Loucy (cell line): ENCODE data around the gene ZNF771.

Experiments used
- H2AFZ ChIP-seq: fragments of 200-600 bp; sonication (generic); 2 replicates; pipeline ENCODE4 v1.6.0; 2016; ENCODE audit warnings: antibody characterized with exemption, mild to moderate bottlenecking, low read length, moderate library complexity
- H3F3A ChIP-seq: fragments of 200-600 bp; 2 replicates; pipeline ENCODE4 v1.6.0; 2016; ENCODE audit warnings: antibody characterized with exemption, low read depth, mild to moderate bottlenecking
- H3K27me3 ChIP-seq: fragments of 200-600 bp; sonication (generic); 2 replicates; pipeline ENCODE4 v1.6.1; 2014; ENCODE audit warnings: low read length, mild to moderate bottlenecking; ENCODE audit not compliant: insufficient read depth, poor library complexity, severe bottlenecking
- H3K36me3 ChIP-seq: fragments of 200-600 bp; sonication (generic); 2 replicates; pipeline ENCODE4 v1.6.1; 2016; ENCODE audit warnings: low read length; ENCODE audit not compliant: insufficient read depth
- H3K4me1 ChIP-seq: fragments of 200-600 bp; sonication (generic); 2 replicates; pipeline ENCODE4 v1.5.1; 2014; ENCODE audit warnings: low read length, mild to moderate bottlenecking; ENCODE audit not compliant: insufficient read depth, poor library complexity, severe bottlenecking
- H3K4me2 ChIP-seq: fragments of 200-600 bp; sonication (generic); 2 replicates; pipeline ENCODE4 v1.6.0; 2014; ENCODE audit warnings: antibody characterized with exemption, low read length, low read depth, mild to moderate bottlenecking; ENCODE audit not compliant: poor library complexity, severe bottlenecking
- H3K4me3 ChIP-seq: fragments of 200-600 bp; sonication (generic); 2 replicates; pipeline ENCODE4 v1.5.1; 2014; ENCODE audit warnings: low read length, mild to moderate bottlenecking, mixed read lengths; ENCODE audit not compliant: poor library complexity, severe bottlenecking
- H3K79me2 ChIP-seq: fragments of 200-600 bp; sonication (generic); 2 replicates; pipeline ENCODE4 v1.6.1; 2014; ENCODE audit warnings: low read length; ENCODE audit not compliant: insufficient read depth
- H3K9ac ChIP-seq: fragments of 200-600 bp; sonication (generic); 2 replicates; pipeline ENCODE4 v1.6.0; 2014; ENCODE audit warnings: mild to moderate bottlenecking, low read depth, low read length, moderate library complexity; ENCODE audit not compliant: poor library complexity, severe bottlenecking
- H3K9me2 ChIP-seq: fragments of 200-600 bp; sonication (generic); replicated peaks from 2 replicates; pipeline ENCODE4 v1.6.1; 2016; ENCODE audit warnings: low read depth, low read length, mixed read lengths
- H3K9me3 ChIP-seq: fragments of 200-600 bp; sonication (generic); 2 replicates; pipeline ENCODE4 v1.6.1; 2014; ENCODE audit warnings: mild to moderate bottlenecking, antibody characterized with exemption, low read length, low read depth; ENCODE audit not compliant: insufficient read depth
- H4K20me1 ChIP-seq: fragments of 200-600 bp; sonication (generic); 2 replicates; pipeline ENCODE4 v1.6.0; 2014; ENCODE audit warnings: antibody characterized with exemption, low read length, mild to moderate bottlenecking; ENCODE audit not compliant: insufficient read depth, poor library complexity, severe bottlenecking
- EZH2phosphoT487 ChIP-seq: fragments of 200-600 bp; IDR thresholded peaks from 2 replicates; pipeline ENCODE4 v1.6.1; 2018; ENCODE audit warnings: antibody characterized with exemption, mild to moderate bottlenecking, moderate library complexity, borderline replicate concordance
- TF ChIP-seq, protein P1 (sequence below): fragments of 200-600 bp; sonication (generic); conservative IDR thresholded peaks from 2 replicates; pipeline ENCODE4 v1.5.1; 2014; ENCODE audit warnings: mild to moderate bottlenecking, antibody characterized with exemption, low read length

ZNF771 gene

DNA sequence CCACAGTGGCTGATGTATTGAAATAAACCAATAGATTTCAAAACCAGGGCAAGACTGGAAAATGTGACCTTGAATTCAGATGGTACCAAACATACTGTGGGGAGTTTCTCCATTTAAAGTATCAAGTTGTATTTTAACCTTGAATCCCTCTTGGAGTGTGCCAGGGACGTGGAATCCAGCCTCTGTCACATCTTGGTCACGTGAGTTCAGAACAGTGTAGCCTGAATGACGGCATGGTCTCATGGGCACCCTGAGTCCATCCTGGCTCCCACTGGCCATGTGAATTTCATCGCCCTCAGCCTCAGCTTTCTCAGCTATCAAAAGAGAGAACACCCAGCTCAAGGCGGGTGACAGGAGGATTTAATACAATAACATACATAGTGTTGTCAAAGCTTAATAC, 6.8 kb downstream of the ZNF771 start:
- Histone ChIP-seq H3K9ac (no peak overlapping the region), H3K4me2 (no peak overlapping the region), H3K79me2 (peaks cover 49% of the 10 kb centered on the region), H3K27me3 (no peaks in the 10 kb centered on the region), H3K4me1 (peaks cover 25% of the 10 kb centered on the region), H3K9me3 (no peaks in the 10 kb centered on the region), H3K4me3 (no peak overlapping the region), H3F3A (peaks cover 4% of the 10 kb centered on the region; the same call in 1 of the 2 replicates), H2AFZ (no peak overlapping the region), H3K9me2 (no peaks in the 10 kb centered on the region), H3K36me3 (peaks cover 29% of the 10 kb centered on the region; the same call in 1 of the 2 replicates), H4K20me1 (peaks cover 24% of the 10 kb centered on the region)
- no peak for TF ChIP-seq EZH2phosphoT487
- TF ChIP-seq, protein P1, sequence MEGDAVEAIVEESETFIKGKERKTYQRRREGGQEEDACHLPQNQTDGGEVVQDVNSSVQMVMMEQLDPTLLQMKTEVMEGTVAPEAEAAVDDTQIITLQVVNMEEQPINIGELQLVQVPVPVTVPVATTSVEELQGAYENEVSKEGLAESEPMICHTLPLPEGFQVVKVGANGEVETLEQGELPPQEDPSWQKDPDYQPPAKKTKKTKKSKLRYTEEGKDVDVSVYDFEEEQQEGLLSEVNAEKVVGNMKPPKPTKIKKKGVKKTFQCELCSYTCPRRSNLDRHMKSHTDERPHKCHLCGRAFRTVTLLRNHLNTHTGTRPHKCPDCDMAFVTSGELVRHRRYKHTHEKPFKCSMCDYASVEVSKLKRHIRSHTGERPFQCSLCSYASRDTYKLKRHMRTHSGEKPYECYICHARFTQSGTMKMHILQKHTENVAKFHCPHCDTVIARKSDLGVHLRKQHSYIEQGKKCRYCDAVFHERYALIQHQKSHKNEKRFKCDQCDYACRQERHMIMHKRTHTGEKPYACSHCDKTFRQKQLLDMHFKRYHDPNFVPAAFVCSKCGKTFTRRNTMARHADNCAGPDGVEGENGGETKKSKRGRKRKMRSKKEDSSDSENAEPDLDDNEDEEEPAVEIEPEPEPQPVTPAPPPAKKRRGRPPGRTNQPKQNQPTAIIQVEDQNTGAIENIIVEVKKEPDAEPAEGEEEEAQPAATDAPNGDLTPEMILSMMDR, result no peak

DNA sequence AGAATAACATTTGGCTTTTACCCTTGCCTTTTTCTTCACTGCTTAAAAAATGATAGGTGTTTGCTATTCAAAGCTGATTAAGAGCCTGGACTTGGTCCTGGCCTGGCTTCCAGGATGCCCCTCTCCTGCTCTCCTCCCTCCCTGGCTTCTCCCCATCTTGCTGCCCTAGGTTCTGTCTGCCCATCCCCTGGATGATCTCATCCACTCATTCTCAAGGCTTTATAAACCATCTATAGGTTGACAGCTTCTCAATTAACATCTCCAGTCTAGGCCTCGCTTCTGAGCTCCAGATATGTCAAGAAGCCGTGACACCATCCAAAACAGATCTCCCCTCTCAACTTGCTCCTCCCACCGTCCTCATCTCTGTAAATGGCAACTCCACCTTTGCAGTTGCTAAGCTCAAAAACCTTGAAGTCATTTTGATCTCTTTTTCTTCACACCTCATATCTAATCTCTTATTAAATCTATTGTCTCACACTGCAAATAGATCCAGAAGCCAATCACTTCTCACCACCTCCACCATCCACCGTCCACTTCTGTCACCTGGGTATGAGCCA, 8.7 kb downstream of the ZNF771 start:
- Histone ChIP-seq H3K4me3 (no peak overlapping the region), H3K36me3 (peaks cover 31% of the 10 kb centered on the region; the same call in 1 of the 2 replicates), H3K9ac (no peak overlapping the region), H3K27me3 (no peaks in the 10 kb centered on the region), H4K20me1 (peaks cover 24% of the 10 kb centered on the region), H3K9me2 (no peaks in the 10 kb centered on the region), H3K9me3 (no peaks in the 10 kb centered on the region), H3K79me2 (peaks cover 40% of the 10 kb centered on the region), H3F3A (peaks cover 4% of the 10 kb centered on the region; the same call in 1 of the 2 replicates), H2AFZ (no peak overlapping the region), H3K4me1 (peaks cover 19% of the 10 kb centered on the region), H3K4me2 (no peak overlapping the region)
- no peak for TF ChIP-seq EZH2phosphoT487
- TF ChIP-seq, protein P1, result no peak

DNA sequence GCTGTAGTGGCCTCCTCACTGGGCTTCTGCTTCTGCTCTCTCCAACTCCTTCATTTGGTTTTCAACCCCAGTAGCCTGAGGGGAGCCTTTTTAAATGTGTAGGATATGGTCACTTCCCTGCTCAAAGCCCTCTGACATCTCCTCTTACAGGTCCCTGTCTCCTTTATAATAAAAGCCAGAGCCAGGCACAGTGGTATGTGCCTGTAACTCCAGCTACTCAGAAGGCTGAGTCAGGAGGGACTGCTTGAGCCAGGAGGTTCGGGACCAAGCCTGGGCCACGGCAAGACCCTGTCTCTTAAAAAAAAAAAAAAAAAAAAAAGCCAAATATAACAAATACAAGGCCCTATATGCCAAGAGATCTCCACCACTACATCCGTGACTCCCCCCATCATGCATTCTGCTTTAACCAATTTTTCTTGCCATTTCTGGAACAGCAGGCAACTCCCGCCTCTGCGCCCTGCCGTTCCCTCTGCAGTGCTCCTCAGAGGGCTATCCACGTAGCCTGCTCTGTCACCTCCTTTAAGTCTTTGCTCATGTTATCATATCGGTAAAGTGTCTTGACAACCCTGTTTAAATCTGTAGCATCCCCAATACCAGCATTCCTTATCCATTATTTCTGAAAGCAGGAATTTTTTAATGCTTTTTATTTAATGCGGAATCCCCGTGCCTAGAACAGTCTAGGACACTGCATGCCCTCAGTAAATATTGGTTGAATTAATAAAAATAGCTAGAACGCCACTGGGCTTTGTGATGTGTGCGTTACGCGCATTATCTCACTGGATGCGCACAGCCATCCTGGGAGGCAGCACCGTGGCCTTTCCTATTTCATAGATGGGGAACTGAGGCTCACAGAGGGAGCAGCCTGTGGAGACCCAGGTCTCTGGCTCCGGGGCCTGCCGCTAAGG, 9.5 kb downstream of the ZNF771 start:
- no peak for TF ChIP-seq EZH2phosphoT487
- TF ChIP-seq, protein P1, result no peak
- no peak overlapping the region for H3K4me2 ChIP-seq
- H2AFZ ChIP-seq, result no peak overlapping the region
- peaks cover 24% of the 10 kb centered on the region for H4K20me1 ChIP-seq
- peaks cover 34% of the 10 kb centered on the region for H3K79me2 ChIP-seq
- H3K9me2 ChIP-seq, result no peaks in the 10 kb centered on the region
- no peak overlapping the region for H3K4me3 ChIP-seq
- peaks cover 14% of the 10 kb centered on the region for H3K4me1 ChIP-seq
- no peaks in the 10 kb centered on the region for H3K9me3 ChIP-seq
- no peak overlapping the region for H3K9ac ChIP-seq
- H3K27me3 ChIP-seq, result no peaks in the 10 kb centered on the region
- peaks cover 4% of the 10 kb centered on the region; the same call in 1 of the 2 replicates for H3F3A ChIP-seq
- peaks cover 36% of the 10 kb centered on the region; the same call in 1 of the 2 replicates for H3K36me3 ChIP-seq
